ENCODE measurements around the gene WIF1.

The WIF1 gene

GRCh38 chr12:65019696-65020234, 101.3 kb downstream of the WIF1 start:
- DNase-seq, result no peak

GRCh38 chr12:65016881-65017650, 104.0 kb downstream of the WIF1 start:
- DNase-seq, result no peak

GRCh38 chr12:65015850-65016249, 105.3 kb downstream of the WIF1 start:
- DNase-seq, result no peak

GRCh38 chr12:65014504-65015271, 106.4 kb downstream of the WIF1 start:
- no peak for DNase-seq

- DNase-seq, result no peak
Measured at GRCh38 chr12:65010437-65010836, 110.7 kb downstream of the WIF1 start.

- no peak for DNase-seq
Measured at GRCh38 chr12:65005716-65006115, 115.4 kb downstream of the WIF1 start.

- DNase-seq, result no peak
Measured at GRCh38 chr12:65004270-65004669, 116.8 kb downstream of the WIF1 start.

Data from effector CD8-positive, alpha-beta T cell (primary cell).